Measurements from ENCODE around the gene NCOA7. TPM values are rescaled to one million over a fixed set of nuclear protein-coding genes. Genes with fewer than 3 reads are reported as not detected.
"Not testable (repeated sequence)": the region's sequence is repeated elsewhere in the genome, so short reads cannot be mapped to it uniquely, and the experiment has no call there.

NCOA7 gene
- total and polyA plus RNA-seq, 7 experiments from 2014 or later = 12.8 to 55.6 (median 31.9) TPM

GRCh38 chr6:125970760-125971159 lies 180.0 kb downstream of the NCOA7 start:
- POLR2A ChIA-PET = interaction anchor here (0.6 to 2.2 kb wide), 4 partner anchors 15 to 194 kb away, joined by 3 to 6 read pairs (median 4); partner anchors contain the start of gene HINT3
- Histone ChIP-seq H3K27me3 (ENCODE audit: control insufficient read depth in 2 of 2, insufficient read depth in 2 of 2, low read length in 2 of 2) (no peaks in the 10 kb centered on the region), H3K9me3 (ENCODE audit: control insufficient read depth in 2 of 3, low read length in 3 of 3) (no peaks in the 10 kb centered on the region), H3K4me1 (ENCODE audit: control insufficient read depth in 2 of 2, insufficient read depth in 2 of 2, low read length in 2 of 2) (no peaks in the 10 kb centered on the region), H3K27ac (ENCODE audit: low read depth, low read length) (no peak overlapping the region), H3K36me3 (ENCODE audit: control insufficient read depth in 2 of 3, insufficient read depth in 3 of 3, low read length in 3 of 3) (peaks cover 0 to 17% (median 0%) of the 10 kb centered on the region in 3 experiments), H3K4me3 (ENCODE audit: low read length) (no peak overlapping the region)
- ATAC-seq (no peak), DNase-seq (no peak)
- Mint-ChIP-seq H3K27ac (peak overlapping the region in 3 of 9 donors; percentile 31 to 45 (median 41)), H3K4me1 (peaks cover 5 to 40% (median 30%) of the 10 kb centered on the region in 7 donors), H3K9me3 (no peaks in the 10 kb centered on the region), H3K4me3 (no peak overlapping the region), H3K27me3 (no peaks in the 10 kb centered on the region), H3K36me3 (peaks cover 0 to 22% (median 11%) of the 10 kb centered on the region in 5 donors)
- CTCF ChIA-PET = interaction anchor here (0.6 to 1.8 kb wide), 4 partner anchors 11 to 659 kb away, joined by 3 to 5 read pairs (median 4); partner anchors contain the start of gene TRMT11
- intact Hi-C loops (cut with micrococcal nuclease) = no loop called here

GRCh38 chr6:125972478-125972877 lies 181.7 kb downstream of the NCOA7 start:
- H3K4me1 ChIP-seq (ENCODE audit: control insufficient read depth in 2 of 2, insufficient read depth in 2 of 2, low read length in 2 of 2); H3K27ac ChIP-seq (ENCODE audit: low read depth, low read length); H3K4me3 ChIP-seq (ENCODE audit: low read length); ATAC-seq; H3K27me3 ChIP-seq (ENCODE audit: control insufficient read depth in 2 of 2, insufficient read depth in 2 of 2, low read length in 2 of 2); H3K27me3 Mint-ChIP-seq; intact Hi-C loops (cut with micrococcal nuclease); DNase-seq; H3K9me3 Mint-ChIP-seq; H3K9me3 ChIP-seq (ENCODE audit: control insufficient read depth in 2 of 3, low read length in 3 of 3); H3K4me3 Mint-ChIP-seq: not testable (repeated sequence)
- Mint-ChIP-seq H3K36me3 (peaks cover 0 to 19% (median 9%) of the 10 kb centered on the region in 5 donors), H3K27ac (peak overlapping the region in 2 of 9 donors; percentile 14 to 16), H3K4me1 (peaks cover 5 to 30% (median 22%) of the 10 kb centered on the region in 7 donors)
- peaks cover 0 to 18% (median 0%) of the 10 kb centered on the region in 3 experiments for H3K36me3 ChIP-seq (ENCODE audit: control insufficient read depth in 2 of 3, insufficient read depth in 3 of 3, low read length in 3 of 3)
- ChIA-PET POLR2A (interaction anchor here (0.6 kb wide), 1 partner anchor 34 kb away, joined by 3 read pairs; no protein-coding TSS in a partner anchor), CTCF (interaction anchor here (0.7 kb wide), 1 partner anchor 211 kb away, joined by 3 read pairs; no protein-coding TSS in a partner anchor)

- ChIA-PET POLR2A (interaction anchor here (0.6 to 3.7 kb wide), 6 partner anchors 12 to 193 kb away, joined by 3 to 17 read pairs (median 4); partner anchors contain the start of genes NCOA7 and TRMT11), CTCF (interaction anchor here (0.6 to 2.0 kb wide), 14 partner anchors 11 to 664 kb away, joined by 3 to 9 read pairs (median 5); partner anchors contain the start of genes HINT3 and NCOA7)
- Histone ChIP-seq H3K4me3 (ENCODE audit: low read length) (no peak overlapping the region), H3K27me3 (ENCODE audit: control insufficient read depth in 2 of 2, insufficient read depth in 2 of 2, low read length in 2 of 2) (no peaks in the 10 kb centered on the region), H3K4me1 (ENCODE audit: control insufficient read depth in 2 of 2, insufficient read depth in 2 of 2, low read length in 2 of 2) (no peaks in the 10 kb centered on the region), H3K9me3 (ENCODE audit: control insufficient read depth in 2 of 3, low read length in 3 of 3) (no peaks in the 10 kb centered on the region), H3K27ac (ENCODE audit: low read depth, low read length) (no peak overlapping the region), H3K36me3 (ENCODE audit: control insufficient read depth in 2 of 3, insufficient read depth in 3 of 3, low read length in 3 of 3) (peaks cover 0 to 10% (median 0%) of the 10 kb centered on the region in 3 experiments)
- DNase-seq (peak in 6 of 9 donors; percentile 11 to 56 (median 43)), ATAC-seq (peak; percentile 80)
- no peaks in the 10 kb centered on the region for H3K27me3 Mint-ChIP-seq
- peak overlapping the region in 7 of 9 donors; percentile 5 to 80 (median 46) for H3K27ac Mint-ChIP-seq
- intact Hi-C loops (cut with micrococcal nuclease) = loop anchor here (1.0 to 2.0 kb wide), 10 partner anchors 18 to 782 kb away; partner anchors contain the start of gene HINT3 (in 1 of the 2)
- H3K36me3 Mint-ChIP-seq = peaks cover 0 to 16% (median 7%) of the 10 kb centered on the region in 5 donors
- H3K4me3 Mint-ChIP-seq = peak overlapping the region in 3 of 10 donors; percentile 24 to 54 (median 32)
- H3K9me3 Mint-ChIP-seq = no peaks in the 10 kb centered on the region
- H3K4me1 Mint-ChIP-seq = peaks cover 3 to 13% (median 11%) of the 10 kb centered on the region in 7 donors
Measured at GRCh38 chr6:125974214-125974866, 183.6 kb downstream of the NCOA7 start.

- ChIA-PET POLR2A (no interaction called here), CTCF (no interaction called here)
- Histone ChIP-seq H3K9me3 (ENCODE audit: control insufficient read depth in 2 of 3, low read length in 3 of 3) (no peaks in the 10 kb centered on the region), H3K27me3 (ENCODE audit: control insufficient read depth in 2 of 2, insufficient read depth in 2 of 2, low read length in 2 of 2) (no peaks in the 10 kb centered on the region), H3K4me3 (ENCODE audit: low read length) (no peak overlapping the region), H3K27ac (ENCODE audit: low read depth, low read length) (no peak overlapping the region), H3K36me3 (ENCODE audit: control insufficient read depth in 2 of 3, insufficient read depth in 3 of 3, low read length in 3 of 3) (peaks cover 0 to 4% (median 0%) of the 10 kb centered on the region in 3 experiments), H3K4me1 (ENCODE audit: control insufficient read depth in 2 of 2, insufficient read depth in 2 of 2, low read length in 2 of 2) (no peaks in the 10 kb centered on the region)
- Mint-ChIP-seq H3K9me3 (no peaks in the 10 kb centered on the region), H3K4me3 (no peak overlapping the region), H3K36me3 (peaks cover 0 to 12% (median 3%) of the 10 kb centered on the region in 5 donors), H3K4me1 (peaks cover 0 to 6% (median 5%) of the 10 kb centered on the region in 7 donors), H3K27me3 (no peaks in the 10 kb centered on the region), H3K27ac (no peak overlapping the region)
- DNase-seq (no peak), ATAC-seq (no peak)
- intact Hi-C loops (cut with micrococcal nuclease) = no loop called here
Measured at GRCh38 chr6:125979101-125979500, 188.3 kb downstream of the NCOA7 start.

Other genes starting within 250 kb of the NCOA7 start
- gene HEY2, start 41.3 kb upstream of the NCOA7 start, total RNA-seq = under 1 TPM in 3 of 5 experiments, not detected in 2; 0.34 to 0.46 (median 0.46) TPM
- under 1 TPM; 0.14 to 0.44 TPM for gene HEY2, start 41.3 kb upstream of the NCOA7 start, polyA plus RNA-seq
- 10 to 100 TPM in 2 of 5 experiments, 1 to 10 TPM in 3; 7.7 to 12.4 (median 9.5) TPM for gene HINT3, start 165.8 kb downstream of the NCOA7 start, total RNA-seq
- 10 to 100 TPM in 1 of 2 donors, 1 to 10 TPM in 1; 7.8 to 11.0 TPM for gene HINT3, start 165.8 kb downstream of the NCOA7 start, polyA plus RNA-seq
- gene TRMT11, start 195.6 kb downstream of the NCOA7 start, total RNA-seq = 10 to 100 TPM; 13.6 to 34.1 (median 20.1) TPM
- gene TRMT11, start 195.6 kb downstream of the NCOA7 start, polyA plus RNA-seq = 10 to 100 TPM; 12.4 to 14.3 TPM